NCI-H1436 (cell line): ENCODE measurements around the gene CALB2.

Source experiments
- DNase-seq: peaks from one replicate; lab custom pipeline; 2025; lab: John Stamatoyannopoulos, UW

Gene CALB2

GRCh38 chr16:71426880-71427615 is 68.5 kb downstream of the CALB2 start:
- DNase-seq, result no peak

GRCh38 chr16:71428385-71428784 is 69.9 kb downstream of the CALB2 start:
- DNase-seq, result no peak

- no peak for DNase-seq
These were observed 70.4 kb downstream of the CALB2 start for GRCh38 chr16:71428883-71429282.

GRCh38 chr16:71429581-71429980 is 71.1 kb downstream of the CALB2 start:
- no peak for DNase-seq

- no peak for DNase-seq
These were observed 72.2 kb downstream of the CALB2 start for GRCh38 chr16:71430744-71431143.

- no peak for DNase-seq
These were observed 72.7 kb downstream of the CALB2 start for GRCh38 chr16:71431176-71431575.

- no peak for DNase-seq
These were observed 73.5 kb downstream of the CALB2 start for GRCh38 chr16:71431991-71432390.

GRCh38 chr16:71432906-71433305 is 74.4 kb downstream of the CALB2 start:
- DNase-seq, result no peak

- no peak for DNase-seq
These were observed 78.0 kb downstream of the CALB2 start for GRCh38 chr16:71436473-71436872.

GRCh38 chr16:71439523-71439922 is 81.0 kb downstream of the CALB2 start:
- no peak for DNase-seq
